Ovary (tissue), 3 donors: ENCODE data around the gene CEP104.

Source experiments
- POLR2A ChIP-seq: fragments of 450-650 bp; IDR thresholded peaks from one replicate; pipeline ENCODE4 v1.6.1; 2017; ENCODE audit warnings: antibody characterized with exemption, mild to moderate bottlenecking, moderate library complexity
- TF ChIP-seq, protein P1 (sequence below), 3 donors: fragments of 450-650 bp in 2 of 3; fragments of 200-600 bp in 1 of 3; IDR thresholded peaks; one replicate each; pipeline versions ENCODE4 v1.5.1 to v1.8.0; 2016 to 2022; ENCODE audit warnings: antibody characterized with exemption in 3 of 3, mild to moderate bottlenecking in 1 of 3
- donor health status: DM: no; HTN: no; CAD: no.

DNA sequence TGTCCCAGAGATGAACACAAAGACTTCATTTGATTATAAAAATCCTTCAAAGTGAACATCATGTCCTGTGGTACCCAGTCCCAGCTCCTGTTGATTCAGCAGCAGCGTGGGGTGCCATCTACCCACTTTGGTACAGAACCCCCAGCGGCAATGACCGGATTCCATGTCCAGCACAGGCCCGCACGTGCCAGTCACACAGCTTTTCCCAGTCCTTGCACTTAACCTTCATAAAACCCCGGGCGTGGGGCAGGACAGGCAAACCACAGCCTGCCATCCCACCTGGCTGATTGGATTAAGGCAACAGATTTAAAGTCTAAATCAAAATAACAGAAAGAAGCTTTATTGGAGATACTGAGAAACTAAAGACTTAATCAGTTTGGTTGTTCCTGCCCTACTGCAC lies 15.5 kb downstream of the CEP104 start:
- no peak for TF ChIP-seq POLR2A
- TF ChIP-seq, protein P1, sequence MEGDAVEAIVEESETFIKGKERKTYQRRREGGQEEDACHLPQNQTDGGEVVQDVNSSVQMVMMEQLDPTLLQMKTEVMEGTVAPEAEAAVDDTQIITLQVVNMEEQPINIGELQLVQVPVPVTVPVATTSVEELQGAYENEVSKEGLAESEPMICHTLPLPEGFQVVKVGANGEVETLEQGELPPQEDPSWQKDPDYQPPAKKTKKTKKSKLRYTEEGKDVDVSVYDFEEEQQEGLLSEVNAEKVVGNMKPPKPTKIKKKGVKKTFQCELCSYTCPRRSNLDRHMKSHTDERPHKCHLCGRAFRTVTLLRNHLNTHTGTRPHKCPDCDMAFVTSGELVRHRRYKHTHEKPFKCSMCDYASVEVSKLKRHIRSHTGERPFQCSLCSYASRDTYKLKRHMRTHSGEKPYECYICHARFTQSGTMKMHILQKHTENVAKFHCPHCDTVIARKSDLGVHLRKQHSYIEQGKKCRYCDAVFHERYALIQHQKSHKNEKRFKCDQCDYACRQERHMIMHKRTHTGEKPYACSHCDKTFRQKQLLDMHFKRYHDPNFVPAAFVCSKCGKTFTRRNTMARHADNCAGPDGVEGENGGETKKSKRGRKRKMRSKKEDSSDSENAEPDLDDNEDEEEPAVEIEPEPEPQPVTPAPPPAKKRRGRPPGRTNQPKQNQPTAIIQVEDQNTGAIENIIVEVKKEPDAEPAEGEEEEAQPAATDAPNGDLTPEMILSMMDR (IDR thresholded peaks at IDR 0.05), result no peak
